ENCODE results near the gene MPHOSPH8.

MPHOSPH8 gene

GRCh38 chr13:19633479-19634255, at the start of gene MPHOSPH8:
Gene MPHOSPH8, plus strand, starts transcription at chr13:19633659. Its CDS starts 90 bp downstream, at chr13:19633749.
- peak; percentile 94 to 99 for DNase-seq

GRCh38 chr13:19586904-19587634, 46.4 kb upstream of the MPHOSPH8 start:
- peak; percentile 51 to 55 for DNase-seq

GRCh38 chr13:19587635-19588300, 45.7 kb upstream of the MPHOSPH8 start:
- DNase-seq = peak in 1 of 2 donors; percentile 12

- no peak for DNase-seq
Observed at GRCh38 chr13:19589312-19589711, 44.1 kb upstream of the MPHOSPH8 start.

GRCh38 chr13:19590423-19590822, 43.0 kb upstream of the MPHOSPH8 start:
- no peak for DNase-seq

GRCh38 chr13:19591864-19592263, 41.6 kb upstream of the MPHOSPH8 start:
- DNase-seq = peak in 1 of 2 donors; percentile 13

- DNase-seq = no peak
Observed at GRCh38 chr13:19592657-19593180, 40.7 kb upstream of the MPHOSPH8 start.

GRCh38 chr13:19596086-19596485, 37.4 kb upstream of the MPHOSPH8 start:
- DNase-seq = no peak

GRCh38 chr13:19596960-19597361, 36.5 kb upstream of the MPHOSPH8 start:
- no peak for DNase-seq

- peak in 1 of 2 donors; percentile 13 for DNase-seq
Observed at GRCh38 chr13:19597523-19597922, 35.9 kb upstream of the MPHOSPH8 start.

- no peak for DNase-seq
Observed at GRCh38 chr13:19601749-19602725, 31.4 kb upstream of the MPHOSPH8 start.

- no peak for DNase-seq
Observed at GRCh38 chr13:19604306-19604705, 29.2 kb upstream of the MPHOSPH8 start.

- DNase-seq = no peak
Observed at GRCh38 chr13:19605161-19605955, 28.1 kb upstream of the MPHOSPH8 start.

GRCh38 chr13:19606152-19606551, 27.3 kb upstream of the MPHOSPH8 start:
- DNase-seq = no peak

GRCh38 chr13:19606737-19607136, 26.7 kb upstream of the MPHOSPH8 start:
- no peak for DNase-seq

- no peak for DNase-seq
Observed at GRCh38 chr13:19607523-19608078, 25.9 kb upstream of the MPHOSPH8 start.

- peak; percentile 8 to 41 for DNase-seq
Observed at GRCh38 chr13:19618977-19619376, 14.5 kb upstream of the MPHOSPH8 start.

- DNase-seq = no peak
Observed at GRCh38 chr13:19622193-19622592, 11.3 kb upstream of the MPHOSPH8 start.

GRCh38 chr13:19624265-19624664, 9.2 kb upstream of the MPHOSPH8 start:
- DNase-seq = no peak

- no peak for DNase-seq
Observed at GRCh38 chr13:19632915-19633478, 462 bp upstream of the MPHOSPH8 start.

All from inflammatory macrophage treated with lipopolysaccharide for 1 hour (primary cell).